Transverse colon (tissue), 4 donors: ENCODE measurements around the gene POU2F3.
A peak's percentile ranks its signal among the peaks of the same experiment; 100 is the strongest.

Experiments
- EP300 ChIP-seq: sonication (generic); formaldehyde crosslinking; IDR thresholded peaks from one replicate; pipeline ENCODE4 v1.6.1; 2017; ENCODE audit warnings: antibody characterized with exemption, low read depth
- POLR2A ChIP-seq: fragments of 450-650 bp; IDR thresholded peaks from one replicate; pipeline ENCODE4 v1.6.1; 2016; ENCODE audit warnings: antibody characterized with exemption, mild to moderate bottlenecking, moderate library complexity
- POLR2AphosphoS5 ChIP-seq, 3 donors: sonication (generic); formaldehyde crosslinking; IDR thresholded peaks; one replicate each; pipeline ENCODE4 v1.6.1; 2016; ENCODE audit warnings: antibody characterized with exemption in 3 of 3
- TF ChIP-seq, protein P1 (sequence below), 5 experiments: fragments of 200-600 bp in 3 of 5; fragments of 450-650 bp in 2 of 5; sonication (generic) in 3 of 5; IDR thresholded peaks; 1 replicate in 2 of 5; 2 replicates in 3 of 5; pipeline ENCODE4 v1.5.1; 2016 to 2017; ENCODE audit warnings: antibody characterized with exemption in 5 of 5, inconsistent platforms in 3 of 5, mild to moderate bottlenecking in 2 of 5, moderate library complexity in 1 of 5

DNA sequence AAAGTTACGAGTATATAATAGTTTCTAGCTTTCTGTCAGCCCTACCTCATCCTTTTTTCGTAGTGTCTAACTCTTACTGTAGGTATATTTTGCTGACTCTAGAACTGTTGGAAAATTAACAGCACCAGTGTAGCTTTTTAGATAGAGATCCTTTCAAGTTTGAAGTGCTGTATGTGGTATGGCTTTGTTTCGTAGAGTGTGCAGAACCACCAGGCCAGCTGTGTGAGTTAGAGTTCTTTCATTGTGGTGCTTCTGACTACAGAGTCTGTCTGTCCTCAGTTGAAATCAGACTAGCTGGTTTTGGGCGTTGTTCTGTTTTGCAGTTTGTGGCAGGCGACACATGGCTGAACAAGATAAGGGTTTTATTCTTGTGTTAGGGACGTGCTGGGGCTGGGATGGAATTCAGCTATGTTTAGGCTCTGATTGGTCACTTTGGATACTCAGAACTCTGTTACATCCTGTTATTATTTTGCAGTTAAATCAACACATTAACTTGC lies 99.5 kb downstream of the POU2F3 start:
- TF ChIP-seq, protein P1, sequence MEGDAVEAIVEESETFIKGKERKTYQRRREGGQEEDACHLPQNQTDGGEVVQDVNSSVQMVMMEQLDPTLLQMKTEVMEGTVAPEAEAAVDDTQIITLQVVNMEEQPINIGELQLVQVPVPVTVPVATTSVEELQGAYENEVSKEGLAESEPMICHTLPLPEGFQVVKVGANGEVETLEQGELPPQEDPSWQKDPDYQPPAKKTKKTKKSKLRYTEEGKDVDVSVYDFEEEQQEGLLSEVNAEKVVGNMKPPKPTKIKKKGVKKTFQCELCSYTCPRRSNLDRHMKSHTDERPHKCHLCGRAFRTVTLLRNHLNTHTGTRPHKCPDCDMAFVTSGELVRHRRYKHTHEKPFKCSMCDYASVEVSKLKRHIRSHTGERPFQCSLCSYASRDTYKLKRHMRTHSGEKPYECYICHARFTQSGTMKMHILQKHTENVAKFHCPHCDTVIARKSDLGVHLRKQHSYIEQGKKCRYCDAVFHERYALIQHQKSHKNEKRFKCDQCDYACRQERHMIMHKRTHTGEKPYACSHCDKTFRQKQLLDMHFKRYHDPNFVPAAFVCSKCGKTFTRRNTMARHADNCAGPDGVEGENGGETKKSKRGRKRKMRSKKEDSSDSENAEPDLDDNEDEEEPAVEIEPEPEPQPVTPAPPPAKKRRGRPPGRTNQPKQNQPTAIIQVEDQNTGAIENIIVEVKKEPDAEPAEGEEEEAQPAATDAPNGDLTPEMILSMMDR (IDR thresholded peaks at IDR 0.05), result no peak
- TF ChIP-seq POLR2AphosphoS5 (IDR thresholded peaks at IDR 0.05), result peak; percentile 36 to 67 (median 52)
- no peak for TF ChIP-seq POLR2A
- TF ChIP-seq EP300, result no peak
